Fibroblast of lung (primary cell): ENCODE measurements around the gene FARP1. TPM values are rescaled to one million over a fixed set of nuclear protein-coding genes. Genes with fewer than 3 reads are reported as not detected.

Experiments used
- DNase-seq, 2 donors: peaks; one replicate each; pipeline versions ENCODE4 v3.0.0 to v3.0.0-alpha.2; 2010; ENCODE audit warnings: low read depth in 2 of 2
- H2AFZ ChIP-seq: 2 replicates; pipeline ENCODE4 v1.5.1; 2012; ENCODE audit warnings: low read length, control low read depth, inconsistent platforms
- H3K27ac ChIP-seq: 2 replicates; pipeline ENCODE4 v1.5.1; 2011; ENCODE audit warnings: low read length, control low read depth; ENCODE audit not compliant: insufficient read depth
- H3K27me3 ChIP-seq: 2 replicates; pipeline ENCODE4 v1.5.1; 2011; ENCODE audit warnings: mild to moderate bottlenecking, low read length; ENCODE audit not compliant: control insufficient read depth, insufficient read depth
- H3K36me3 ChIP-seq: 2 replicates; pipeline ENCODE4 v1.5.1; 2011; ENCODE audit warnings: low read length; ENCODE audit not compliant: control insufficient read depth, insufficient read depth
- H3K4me1 ChIP-seq: 2 replicates; pipeline ENCODE4 v1.5.1; 2011; ENCODE audit warnings: low read length; ENCODE audit not compliant: control insufficient read depth, insufficient read depth; ENCODE audit errors: extremely low read depth
- H3K4me2 ChIP-seq: 2 replicates; pipeline ENCODE4 v1.5.1; 2011; ENCODE audit warnings: low read length, control low read depth; ENCODE audit not compliant: insufficient read depth; ENCODE audit errors: extremely low read depth
- H3K4me3 ChIP-seq, 4 experiments: fragments of 200-600 bp in 1 of 4; sonication (generic) in 1 of 4; replicated peaks in 1 of 4; 2 replicates each; pipeline ENCODE4 v1.5.1; 2011 to 2016; ENCODE audit warnings: low read length in 4 of 4, low read depth in 3 of 4, mild to moderate bottlenecking in 3 of 4, control low read depth in 2 of 4, inconsistent platforms in 1 of 4, mixed read lengths in 1 of 4; ENCODE audit not compliant: insufficient read depth in 1 of 4; ENCODE audit errors: control extremely low read depth in 1 of 4
- H3K79me2 ChIP-seq: 2 replicates; pipeline ENCODE4 v1.5.1; 2012; ENCODE audit warnings: mild to moderate bottlenecking, low read length, inconsistent platforms; ENCODE audit not compliant: control insufficient read depth, insufficient read depth
- H3K9ac ChIP-seq: 2 replicates; pipeline ENCODE4 v1.5.1; 2011; ENCODE audit warnings: mild to moderate bottlenecking, low read length, control low read depth; ENCODE audit not compliant: insufficient read depth
- H3K9me3 ChIP-seq: 2 replicates; pipeline ENCODE4 v1.5.1; 2012; ENCODE audit warnings: low read depth, low read length; ENCODE audit not compliant: control insufficient read depth, insufficient read depth
- H4K20me1 ChIP-seq: 2 replicates; pipeline ENCODE4 v1.5.1; 2011; ENCODE audit warnings: low read length; ENCODE audit not compliant: control insufficient read depth, insufficient read depth; ENCODE audit errors: extremely low read depth
- CTCF ChIP-seq, 2 donors: IDR thresholded peaks in 1 of 2; conservative IDR thresholded peaks in 1 of 2; 1 replicate in 1 of 2; 2 replicates in 1 of 2; pipeline ENCODE4 v1.5.1; 2011 to 2012; ENCODE audit warnings: low read length in 2 of 2, control low read depth in 1 of 2, inconsistent platforms in 1 of 2, low read depth in 1 of 2, mild to moderate bottlenecking in 1 of 2
- EZH2 ChIP-seq: IDR thresholded peaks from 2 replicates; pipeline ENCODE4 v1.5.1; 2012; ENCODE audit warnings: low read length, control low read depth, mild to moderate bottlenecking; ENCODE audit errors: missing control alignments
- polyA plus RNA-seq, 2 donors: library from polyadenylated mRNA; depleted of rRNA in 1 of 2; stranded (reverse) in 1 of 2; unstranded in 1 of 2; fragments of >200 nt; gene quantifications; 2 replicates each; pipeline ENCODE4 v1.2.1, GENCODE V29; 2011 to 2012; ENCODE audit warnings: missing spikeins in 1 of 2
- total RNA-seq: library from RNA; depleted of rRNA; stranded (reverse); fragments of >200 nt; gene quantifications from 2 replicates; pipeline ENCODE4 v1.2.1, GENCODE V29; 2014

Gene FARP1
- total and polyA plus RNA-seq, 2 donors (not counting 1 experiment from before 2014, with no cell fraction given): 50.9 to 199 TPM

- no peak for TF ChIP-seq CTCF (conservative IDR thresholded peaks at IDR 0.05 in 1 of 2, IDR thresholded peaks at IDR 0.05 in 1 of 2; ENCODE audit: low read depth in 1 of 2, low read length in 2 of 2)
- TF ChIP-seq EZH2: no peak
- Histone ChIP-seq H2AFZ (no peak overlapping the region), H3K4me3 (no peak overlapping the region), H3K4me2 (no peak overlapping the region), H3K9me3 (no peaks in the 10 kb centered on the region), H3K36me3 (no peaks in the 10 kb centered on the region), H3K27me3 (no peaks in the 10 kb centered on the region), H3K9ac (no peak overlapping the region), H3K27ac (no peak overlapping the region), H3K4me1 (peaks cover 14% of the 10 kb centered on the region), H4K20me1 (no peaks in the 10 kb centered on the region), H3K79me2 (peaks cover 27% of the 10 kb centered on the region)
- DNase-seq: peak in 1 of 2 donors; percentile 35
Measured at GRCh38 chr13:98273067-98273823, 130.4 kb downstream of the FARP1 start.

- no peaks in the 10 kb centered on the region for H3K27me3 ChIP-seq
- no peaks in the 10 kb centered on the region for H3K36me3 ChIP-seq
- H2AFZ ChIP-seq: no peak overlapping the region
- H3K79me2 ChIP-seq: peaks cover 28% of the 10 kb centered on the region
- H3K4me1 ChIP-seq: peaks cover 14% of the 10 kb centered on the region
- H3K4me3 ChIP-seq: peak overlapping the region in 1 of 4 experiments; percentile 28
- TF ChIP-seq CTCF (conservative IDR thresholded peaks at IDR 0.05 in 1 of 2, IDR thresholded peaks at IDR 0.05 in 1 of 2; ENCODE audit: low read depth in 1 of 2, low read length in 2 of 2) (no peak), EZH2 (no peak)
- peak overlapping the region; percentile 36 for H3K4me2 ChIP-seq
- H3K9me3 ChIP-seq: no peaks in the 10 kb centered on the region
- H3K27ac ChIP-seq: no peak overlapping the region
- H3K9ac ChIP-seq: no peak overlapping the region
- no peaks in the 10 kb centered on the region for H4K20me1 ChIP-seq
- DNase-seq: peak in 1 of 2 donors; percentile 37
Measured at GRCh38 chr13:98273824-98274742, 131.2 kb downstream of the FARP1 start.

GRCh38 chr13:98274921-98275487, 132.1 kb downstream of the FARP1 start:
- no peak overlapping the region for H2AFZ ChIP-seq
- H3K4me1 ChIP-seq: peaks cover 14% of the 10 kb centered on the region
- peak overlapping the region; percentile 36 for H3K4me2 ChIP-seq
- H3K27me3 ChIP-seq: no peaks in the 10 kb centered on the region
- no peaks in the 10 kb centered on the region for H3K9me3 ChIP-seq
- no peaks in the 10 kb centered on the region for H3K36me3 ChIP-seq
- no peaks in the 10 kb centered on the region for H4K20me1 ChIP-seq
- no peak overlapping the region for H3K27ac ChIP-seq
- no peak overlapping the region for H3K9ac ChIP-seq
- peak; percentile 61 to 64 for DNase-seq
- H3K4me3 ChIP-seq: no peak overlapping the region
- H3K79me2 ChIP-seq: peaks cover 31% of the 10 kb centered on the region
- TF ChIP-seq EZH2: no peak
- no peak for TF ChIP-seq CTCF (conservative IDR thresholded peaks at IDR 0.05 in 1 of 2, IDR thresholded peaks at IDR 0.05 in 1 of 2; ENCODE audit: low read depth in 1 of 2, low read length in 2 of 2)
